Stomach (tissue), 4 donors: ENCODE measurements around the gene AKAP11.

Source experiments
- EP300 ChIP-seq: sonication (generic); formaldehyde crosslinking; IDR thresholded peaks from one replicate; pipeline ENCODE4 v1.6.1; 2017; ENCODE audit warnings: antibody characterized with exemption
- TF ChIP-seq, protein P1 (sequence below), 7 experiments: fragments of 450-650 bp in 4 of 7; fragments of 200-600 bp in 3 of 7; sonication (generic) in 3 of 7; IDR thresholded peaks; one replicate each; pipeline ENCODE4 v1.5.1; 2016 to 2019; ENCODE audit warnings: antibody characterized with exemption in 7 of 7, control low read depth in 2 of 7, mild to moderate bottlenecking in 1 of 7

DNA sequence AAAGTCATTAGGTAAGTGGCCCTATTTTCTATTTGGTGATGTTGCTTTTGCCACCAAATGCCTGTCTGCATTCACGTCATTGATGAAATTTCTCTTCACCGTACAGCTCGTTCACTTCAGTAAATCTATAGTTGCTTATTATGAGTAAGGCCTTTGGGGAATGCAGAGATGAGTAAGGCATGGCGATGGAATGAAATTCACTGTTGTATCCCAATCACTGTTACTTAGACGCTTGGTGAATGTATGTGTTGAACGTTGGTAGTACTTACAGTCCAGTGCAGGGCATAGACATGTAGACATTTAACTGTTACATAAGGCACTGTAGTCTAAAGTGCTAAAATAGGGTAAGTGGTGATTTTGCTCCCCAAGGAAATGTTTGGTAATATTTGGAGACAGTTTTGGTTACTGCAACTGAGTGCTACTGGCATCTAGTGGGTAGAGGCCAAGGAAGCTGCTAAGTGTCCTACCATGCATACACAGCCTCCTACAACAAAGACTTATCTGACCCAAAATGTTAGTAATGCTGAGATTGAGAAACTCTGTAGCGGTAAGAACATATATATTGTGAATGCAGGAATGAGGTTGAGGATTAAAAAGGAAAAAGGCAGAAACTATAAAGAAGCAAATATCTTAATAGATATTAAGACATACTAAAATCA is 5.8 kb downstream of the AKAP11 start:
- TF ChIP-seq, protein P1, sequence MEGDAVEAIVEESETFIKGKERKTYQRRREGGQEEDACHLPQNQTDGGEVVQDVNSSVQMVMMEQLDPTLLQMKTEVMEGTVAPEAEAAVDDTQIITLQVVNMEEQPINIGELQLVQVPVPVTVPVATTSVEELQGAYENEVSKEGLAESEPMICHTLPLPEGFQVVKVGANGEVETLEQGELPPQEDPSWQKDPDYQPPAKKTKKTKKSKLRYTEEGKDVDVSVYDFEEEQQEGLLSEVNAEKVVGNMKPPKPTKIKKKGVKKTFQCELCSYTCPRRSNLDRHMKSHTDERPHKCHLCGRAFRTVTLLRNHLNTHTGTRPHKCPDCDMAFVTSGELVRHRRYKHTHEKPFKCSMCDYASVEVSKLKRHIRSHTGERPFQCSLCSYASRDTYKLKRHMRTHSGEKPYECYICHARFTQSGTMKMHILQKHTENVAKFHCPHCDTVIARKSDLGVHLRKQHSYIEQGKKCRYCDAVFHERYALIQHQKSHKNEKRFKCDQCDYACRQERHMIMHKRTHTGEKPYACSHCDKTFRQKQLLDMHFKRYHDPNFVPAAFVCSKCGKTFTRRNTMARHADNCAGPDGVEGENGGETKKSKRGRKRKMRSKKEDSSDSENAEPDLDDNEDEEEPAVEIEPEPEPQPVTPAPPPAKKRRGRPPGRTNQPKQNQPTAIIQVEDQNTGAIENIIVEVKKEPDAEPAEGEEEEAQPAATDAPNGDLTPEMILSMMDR (IDR thresholded peaks at IDR 0.05): no peak
- no peak for TF ChIP-seq EP300
